GM18907 (cell line): ENCODE results near the gene ATF7.

ENCODE experiments used
- ATAC-seq: cut with Tn5 transposase; IDR thresholded peaks from one replicate; pipeline ENCODE4 v1.9.1; 2021; ENCODE audit warnings: mild to moderate bottlenecking, moderate library complexity; ENCODE audit not compliant: unreplicated experiment

The ATF7 gene

GRCh38 chr12:53463802-53464560 lies 162.2 kb downstream of the ATF7 start:
- no peak for ATAC-seq

- ATAC-seq, result no peak
Observed at GRCh38 chr12:53462935-53463334, 163.2 kb downstream of the ATF7 start.

- ATAC-seq, result no peak
Observed at GRCh38 chr12:53461591-53461990, 164.6 kb downstream of the ATF7 start.

GRCh38 chr12:53461059-53461458 lies 165.1 kb downstream of the ATF7 start:
- no peak for ATAC-seq

- no peak for ATAC-seq
Observed at GRCh38 chr12:53459097-53459496, 167.1 kb downstream of the ATF7 start.
